RWPE1 (cell line): ENCODE data around the gene RBM8A.
"Not testable (repeated sequence)": the region's sequence is repeated elsewhere in the genome, so short reads cannot be mapped to it uniquely, and the experiment has no call there.

Experiments used
- CTCF ChIA-PET: fragments of 350-600 bp; sonication (Branson Sonifier 250); formaldehyde crosslinking; extraction: SDS; loops from one replicate; lab custom pipeline; 2021; lab: Yijun Ruan, JAX
- POLR2A ChIA-PET: fragments of 400-600 bp; formaldehyde crosslinking; extraction: SDS; loops from one replicate; lab custom pipeline; 2020; ENCODE audit warnings: antibody characterized with exemption; ENCODE audit not compliant: low non-redundant PET; lab: Yijun Ruan, JAX
- DNase-seq: peaks from one replicate; pipeline ENCODE4 v3.0.0; 2012; ENCODE audit warnings: low spot score
- H3K27ac ChIP-seq: fragments of 450-650 bp; 2 replicates; pipeline ENCODE4 v1.5.1; 2017
- CTCF ChIP-seq: fragments of 450-650 bp; conservative IDR thresholded peaks from 2 replicates; pipeline ENCODE4 v1.5.1; 2017; ENCODE audit warnings: low read depth, mild to moderate bottlenecking

The RBM8A gene

GRCh38 chr1:145937436-145937835, 10.2 kb upstream of the RBM8A start:
- ChIA-PET POLR2A (no interaction called here), CTCF (no interaction called here)
- no peak for DNase-seq
- no peak for TF ChIP-seq CTCF
- H3K27ac ChIP-seq = no peak overlapping the region

- POLR2A ChIA-PET = no interaction called here
- peak overlapping the region; percentile 40; the same call in 1 of the 2 replicates for H3K27ac ChIP-seq
- no peak for DNase-seq
- CTCF ChIA-PET = no interaction called here
- no peak for TF ChIP-seq CTCF
These were observed 9.0 kb upstream of the RBM8A start for GRCh38 chr1:145936247-145936646.

- H3K27ac ChIP-seq = no peak overlapping the region
- ChIA-PET POLR2A (no interaction called here), CTCF (no interaction called here)
- no peak for TF ChIP-seq CTCF
- no peak for DNase-seq
These were observed 8.4 kb upstream of the RBM8A start for GRCh38 chr1:145935708-145936107.

DNA sequence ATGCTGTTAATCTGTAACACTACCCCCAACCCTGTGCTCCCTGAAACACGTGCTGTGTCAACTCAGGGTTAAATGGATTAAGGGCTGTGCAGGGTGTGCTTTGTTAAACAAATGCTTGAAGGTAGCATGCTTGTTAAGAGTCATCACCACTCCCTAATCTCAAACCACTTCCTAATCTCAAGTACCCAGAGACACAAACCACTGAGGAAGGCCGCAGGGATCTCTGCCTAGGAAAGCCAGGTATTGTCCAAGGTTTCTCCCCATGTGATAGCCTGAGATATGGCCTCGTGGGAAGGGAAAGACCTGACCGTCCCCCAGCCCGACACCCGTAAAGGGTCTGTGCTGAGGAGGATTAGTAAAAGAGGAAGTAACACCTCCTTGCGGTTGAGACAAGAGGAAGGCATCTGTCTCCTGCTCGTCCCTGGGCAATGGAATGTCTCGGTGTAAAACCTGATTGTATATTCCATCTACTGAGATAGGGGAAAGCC, 5.3 kb upstream of the RBM8A start:
- DNase-seq, CTCF ChIA-PET, H3K27ac ChIP-seq, POLR2A ChIA-PET: not testable (repeated sequence)

DNA sequence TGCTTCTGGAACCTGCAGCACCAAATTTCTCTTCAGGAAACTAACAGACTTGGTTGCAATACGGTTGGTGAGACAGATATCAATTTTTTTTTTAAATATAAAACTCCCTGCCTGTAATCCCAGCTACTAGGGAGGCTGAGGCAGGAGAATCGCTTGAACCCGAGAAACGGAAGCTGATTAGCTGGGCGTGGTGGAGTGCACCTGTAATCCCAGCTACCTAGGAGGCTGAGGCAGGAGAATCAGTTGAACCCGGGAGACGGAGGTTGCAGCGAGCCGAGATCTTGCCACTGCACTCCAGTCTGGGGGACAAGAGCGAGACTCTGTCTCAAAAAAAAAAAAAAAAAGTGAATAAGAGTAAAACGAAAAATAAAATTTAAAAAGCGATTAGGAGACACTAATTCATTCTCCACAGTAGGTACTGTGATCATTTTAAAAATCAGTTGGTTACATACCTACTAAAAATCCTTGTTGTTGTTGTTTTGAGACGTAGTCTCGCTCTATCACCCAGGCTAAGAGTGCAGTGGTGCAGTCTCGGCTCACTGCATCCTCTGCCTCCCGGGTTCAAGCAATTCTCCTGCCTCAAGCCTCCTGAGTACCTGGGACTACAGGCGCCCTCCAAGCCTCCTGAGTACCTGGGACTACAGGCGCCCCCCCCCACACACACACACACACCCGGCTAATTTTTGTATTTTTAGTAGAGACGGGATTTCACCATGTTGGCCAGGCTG, 796 bp upstream of the RBM8A start:
- POLR2A ChIA-PET = interaction anchor here (0.7 to 2.4 kb wide), 5 partner anchors 29 to 82 kb away, joined by 3 to 15 read pairs (median 4); partner anchors contain the start of genes ANKRD34A, LIX1L and POLR3GL
- peak overlapping the region; percentile 82 for H3K27ac ChIP-seq
- no peak for DNase-seq
- TF ChIP-seq CTCF = no peak
- CTCF ChIA-PET = interaction anchor here (0.7 to 1.8 kb wide), 5 partner anchors 10 to 82 kb away, joined by 3 to 6 read pairs (median 4); partner anchors contain the start of genes NUDT17 and PEX11B

GRCh38 chr1:145926686-145927062, 610 bp downstream of the RBM8A start:
- TF ChIP-seq CTCF = no peak
- peak overlapping the region; percentile 82 for H3K27ac ChIP-seq
- ChIA-PET POLR2A (interaction anchor here (0.6 to 2.4 kb wide), 2 partner anchors 38 to 39 kb away, joined by 7 to 15 read pairs; partner anchors contain the start of genes ANKRD34A and POLR3GL), CTCF (interaction anchor here (0.6 to 1.8 kb wide), 5 partner anchors 27 to 81 kb away, joined by 3 to 6 read pairs (median 3); partner anchors contain the start of gene NUDT17)
- no peak for DNase-seq

DNA sequence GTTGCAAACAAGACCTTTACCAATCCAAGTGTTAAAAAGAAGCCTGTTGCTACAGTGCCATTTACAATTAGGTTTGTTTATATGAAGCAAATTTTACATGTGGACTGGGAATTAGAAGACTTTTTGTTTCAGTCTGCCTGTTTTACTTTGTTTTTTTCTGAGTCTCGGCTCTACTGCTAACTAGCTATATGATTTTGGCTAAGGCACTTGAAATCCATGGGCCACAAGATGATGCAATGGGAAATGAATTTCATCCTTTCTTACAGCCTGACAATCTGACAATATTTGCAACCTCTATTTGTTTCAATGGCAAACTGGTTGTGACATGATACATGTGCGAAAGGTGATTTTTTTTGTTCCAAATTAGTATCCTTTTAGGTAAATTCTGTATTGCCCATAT, 5.0 kb downstream of the RBM8A start:
- DNase-seq = no peak
- TF ChIP-seq CTCF = no peak
- H3K27ac ChIP-seq = peak overlapping the region; percentile 51
- ChIA-PET CTCF (interaction anchor here (0.6 to 1.5 kb wide), 2 partner anchors 76 to 85 kb away, joined by 3 to 5 read pairs; partner anchors contain the start of gene NUDT17), POLR2A (no interaction called here)

- peak overlapping the region; percentile 92 for H3K27ac ChIP-seq
- CTCF ChIA-PET = interaction anchor here (0.6 to 0.7 kb wide), 2 partner anchors 29 to 75 kb away, joined by 4 to 5 read pairs; partner anchors contain the start of gene NUDT17
- POLR2A ChIA-PET, DNase-seq: not testable (repeated sequence)
These were observed 7.0 kb downstream of the RBM8A start for GRCh38 chr1:145920297-145920696.
